Activated T-cell treated with anti-CD3 and anti-CD28 coated beads for 48 hours (primary cell): ENCODE data around the gene NGFR.

Experiments used
- DNase-seq: peaks from one replicate; pipeline ENCODE4 v3.0.0-alpha.2; 2020; ENCODE audit warnings: low read depth

Gene NGFR

DNA sequence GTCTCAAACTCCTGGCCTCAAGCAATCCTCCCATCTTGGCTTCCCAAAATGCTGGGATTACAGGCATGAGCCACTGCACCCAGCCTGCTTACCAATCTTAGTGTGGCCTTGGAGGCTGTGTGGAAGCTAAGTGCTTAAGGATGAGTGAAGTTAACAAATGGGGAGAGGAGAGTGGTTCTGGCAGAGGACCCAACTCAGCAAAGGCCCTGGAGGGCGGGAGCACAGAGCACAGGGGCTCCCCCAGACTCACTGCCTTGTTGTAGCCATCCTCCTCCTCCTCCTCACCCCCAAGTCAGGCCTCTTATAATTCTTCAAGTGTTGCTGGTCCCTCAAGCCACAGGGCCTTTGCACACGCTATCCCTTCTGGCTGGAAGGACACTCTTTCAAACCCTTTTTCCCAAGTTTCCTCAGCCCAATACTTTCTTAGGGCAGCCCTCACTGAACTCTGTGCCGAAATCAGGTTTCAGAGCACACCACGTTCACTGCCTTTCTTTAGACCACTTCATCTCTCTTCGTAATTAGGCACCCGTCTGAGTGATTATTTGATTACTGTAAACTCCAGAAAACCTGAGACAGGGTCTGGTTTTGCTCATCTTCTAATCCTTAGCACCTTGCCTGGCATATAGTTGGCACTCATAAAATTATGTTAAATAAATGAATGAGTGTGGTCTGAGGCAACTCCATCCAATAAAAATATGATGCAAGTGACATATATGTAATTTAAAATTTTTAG lies 23.4 kb downstream of the NGFR start:
- no peak for DNase-seq

DNA sequence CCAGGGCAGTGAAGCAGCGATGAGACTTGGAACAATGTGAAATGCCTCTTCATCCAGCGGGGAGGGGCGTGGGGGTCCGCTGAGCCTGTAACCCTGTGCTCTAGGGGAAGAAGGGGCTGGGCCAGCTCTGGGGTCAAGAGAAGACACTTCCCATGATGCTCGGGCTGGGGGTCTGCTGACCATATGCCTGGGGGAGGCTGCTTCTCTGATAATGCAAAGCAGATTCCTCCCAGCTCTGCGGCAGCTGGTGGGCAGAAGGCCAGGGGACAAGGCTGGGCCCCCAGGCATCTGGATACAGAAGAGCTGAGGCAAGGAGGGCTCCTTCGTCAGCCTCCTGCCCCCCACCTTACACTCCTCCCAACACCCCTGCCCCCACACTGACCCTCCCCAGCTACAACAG lies 24.7 kb downstream of the NGFR start:
- DNase-seq = no peak

DNA sequence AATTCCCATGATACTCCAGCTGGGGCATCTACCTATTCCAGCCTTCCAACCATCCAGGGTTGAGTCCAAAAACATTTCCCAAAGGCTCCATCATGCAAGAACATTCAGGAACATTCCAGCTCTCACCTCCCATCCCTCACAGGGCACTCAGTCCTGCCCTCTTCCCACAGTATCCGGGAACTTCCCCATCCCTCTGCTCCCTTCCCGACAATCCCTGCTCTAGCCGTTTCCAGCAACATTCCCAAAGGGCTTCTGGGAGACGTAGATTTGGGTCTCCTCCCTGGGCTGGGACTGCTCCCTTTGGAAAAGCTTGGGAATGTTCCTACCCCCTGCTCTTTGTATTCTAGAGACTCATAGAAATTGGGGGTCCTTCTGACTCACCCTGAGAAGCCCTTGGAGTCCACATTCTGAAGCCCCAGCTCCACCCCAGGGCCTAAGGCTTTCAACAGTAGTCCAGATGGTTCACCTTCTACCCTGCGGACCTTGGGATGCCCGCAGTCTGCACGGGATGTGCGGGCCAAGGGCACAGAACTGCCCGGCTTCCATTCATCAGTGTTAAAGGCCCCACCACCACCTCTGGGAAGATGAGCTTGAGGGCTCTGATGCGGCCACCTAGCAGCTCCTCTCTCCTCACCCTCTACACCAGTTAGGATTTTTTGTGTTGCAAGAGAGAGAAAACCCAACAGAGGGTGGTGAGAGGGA lies 25.4 kb downstream of the NGFR start:
- DNase-seq = no peak

DNA sequence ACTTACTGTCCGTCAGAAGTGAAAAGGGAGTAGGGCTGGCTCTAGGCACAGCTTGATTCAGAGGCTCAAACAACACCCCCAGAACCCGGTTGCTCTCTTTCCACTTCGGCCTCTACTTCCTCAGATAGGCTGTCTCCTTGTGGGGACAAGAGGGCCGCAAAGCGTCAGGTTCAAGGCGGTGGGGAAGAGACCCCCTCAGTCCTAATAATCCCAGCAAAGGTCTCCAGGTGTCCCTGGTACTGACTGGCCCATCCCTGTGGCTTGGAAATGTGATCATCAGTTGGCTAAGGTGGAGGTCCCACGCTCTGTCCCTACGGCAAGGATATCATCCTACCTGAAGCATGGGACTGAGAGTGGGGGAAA lies 26.0 kb downstream of the NGFR start:
- no peak for DNase-seq

DNA sequence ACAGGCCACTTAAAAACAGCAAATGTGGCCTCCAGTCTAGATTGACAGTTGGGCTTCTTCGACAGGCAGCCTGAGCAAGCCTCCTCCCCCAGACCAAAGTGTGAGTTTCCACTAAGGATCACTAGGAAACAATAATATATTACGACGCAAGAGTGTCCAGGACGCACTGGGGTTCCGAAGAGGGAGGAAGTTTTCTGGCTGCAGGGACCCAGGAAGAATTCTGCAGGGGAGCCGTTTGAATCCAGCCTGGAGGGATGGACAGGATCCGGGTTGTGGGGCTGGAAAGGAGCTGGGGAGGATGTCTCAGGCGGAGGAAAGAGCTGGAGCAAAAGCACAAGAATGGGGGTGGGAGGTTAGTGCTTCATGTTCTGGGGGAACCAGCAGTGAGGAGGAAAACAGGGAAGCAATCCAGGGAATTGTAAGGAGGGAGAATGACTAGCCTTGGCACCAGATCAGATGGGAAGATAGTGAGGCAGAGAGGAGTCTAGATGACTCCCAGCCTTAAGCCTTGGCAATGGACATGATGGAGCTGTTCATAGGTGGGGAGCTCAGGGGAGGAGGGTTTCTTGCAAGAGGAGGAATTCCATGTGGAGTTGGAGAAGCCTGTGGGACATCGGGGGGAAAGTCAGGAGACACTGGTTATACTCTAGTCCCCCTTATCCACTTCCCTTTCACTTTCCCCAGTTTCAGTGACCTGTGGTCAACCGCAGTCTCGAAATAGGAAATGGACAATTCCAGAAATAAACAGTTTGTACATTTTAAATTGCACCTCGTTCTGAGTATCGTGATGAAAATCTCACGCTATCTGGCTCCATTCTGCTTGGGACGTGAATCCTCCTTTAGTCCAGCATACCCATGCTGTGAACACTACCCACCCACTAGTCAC lies 26.6 kb downstream of the NGFR start:
- no peak for DNase-seq

DNA sequence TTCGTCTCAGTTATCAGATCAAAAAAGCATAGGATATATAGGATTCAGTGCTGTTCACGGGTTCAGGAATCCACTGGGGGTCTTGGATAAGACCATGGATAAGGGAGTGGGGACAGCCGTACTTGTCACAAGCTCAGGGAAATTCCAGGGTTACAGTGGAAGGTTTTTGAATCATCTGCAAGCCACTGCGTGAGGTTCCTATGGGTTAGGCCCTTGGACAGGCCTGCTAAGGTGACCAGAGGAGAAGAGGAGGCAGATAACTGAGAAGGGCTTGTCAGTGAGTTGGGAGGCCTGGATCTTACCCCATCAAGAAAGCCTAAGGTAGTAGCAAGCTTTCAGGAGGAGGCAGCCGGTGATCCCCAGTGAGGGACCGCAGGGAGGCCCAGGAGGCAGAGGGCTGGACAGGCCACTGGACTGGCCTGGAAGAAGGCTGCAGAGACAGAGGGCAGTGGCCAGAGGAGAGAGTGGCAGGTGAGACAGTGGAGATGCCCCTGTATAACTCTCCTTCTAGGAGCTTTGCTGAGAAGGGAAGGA lies 27.3 kb downstream of the NGFR start:
- DNase-seq = no peak

DNA sequence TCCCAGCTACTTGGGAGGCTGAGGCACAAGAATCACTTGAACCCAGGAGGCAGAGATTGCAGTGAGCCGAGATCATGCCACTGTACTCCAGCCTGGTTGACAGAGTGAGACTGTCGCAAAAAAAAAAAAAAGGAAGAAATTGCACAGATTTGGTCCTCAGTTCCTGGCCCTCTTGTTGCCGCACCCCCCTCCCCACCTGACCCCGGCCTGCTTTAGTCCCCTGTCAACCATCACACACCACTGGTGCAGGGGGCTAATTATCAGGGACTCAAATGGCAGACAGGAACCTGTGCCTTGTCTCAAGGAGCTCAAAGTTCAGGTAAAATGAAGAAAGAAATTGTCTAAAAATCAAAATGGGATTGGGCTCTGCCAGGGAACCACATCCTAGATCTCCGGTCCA lies 28.1 kb downstream of the NGFR start:
- no peak for DNase-seq

DNA sequence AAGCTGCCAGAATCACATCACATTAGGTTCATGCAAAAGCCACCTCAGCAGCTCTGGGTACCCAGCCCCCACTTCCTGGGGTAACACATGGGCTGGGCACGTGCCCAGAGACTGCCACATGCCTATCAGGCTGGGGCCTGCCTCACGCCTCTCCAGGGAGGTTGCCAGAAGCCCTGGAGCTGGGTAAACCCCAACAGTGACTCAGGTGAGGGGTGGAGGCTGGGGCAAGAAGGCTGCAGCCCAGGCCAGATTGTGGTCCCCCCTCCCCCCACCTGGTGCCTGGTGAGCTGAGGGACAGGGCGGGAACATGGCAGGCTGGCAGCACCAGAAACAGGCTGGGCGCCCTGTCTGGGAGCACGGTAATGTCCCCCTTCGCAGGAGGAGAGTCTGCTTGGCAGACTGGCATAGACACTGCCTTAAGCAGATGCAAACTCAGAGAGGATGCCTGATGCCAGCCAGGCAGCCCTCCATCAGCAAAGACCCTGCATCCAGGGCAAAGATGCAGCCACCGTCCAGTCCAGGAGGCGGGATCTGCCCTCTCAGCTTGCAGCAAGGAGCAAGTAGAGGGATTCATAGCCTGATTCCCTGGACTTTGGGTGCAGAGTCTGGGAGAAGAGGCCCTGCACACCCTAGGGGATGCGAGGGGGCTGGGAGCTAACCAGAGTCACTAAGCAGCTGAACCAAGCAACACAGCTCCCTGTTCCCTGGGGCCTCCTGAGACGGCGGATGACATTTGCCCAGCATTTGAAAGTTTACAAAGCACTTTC lies 28.8 kb downstream of the NGFR start:
- DNase-seq = no peak

DNA sequence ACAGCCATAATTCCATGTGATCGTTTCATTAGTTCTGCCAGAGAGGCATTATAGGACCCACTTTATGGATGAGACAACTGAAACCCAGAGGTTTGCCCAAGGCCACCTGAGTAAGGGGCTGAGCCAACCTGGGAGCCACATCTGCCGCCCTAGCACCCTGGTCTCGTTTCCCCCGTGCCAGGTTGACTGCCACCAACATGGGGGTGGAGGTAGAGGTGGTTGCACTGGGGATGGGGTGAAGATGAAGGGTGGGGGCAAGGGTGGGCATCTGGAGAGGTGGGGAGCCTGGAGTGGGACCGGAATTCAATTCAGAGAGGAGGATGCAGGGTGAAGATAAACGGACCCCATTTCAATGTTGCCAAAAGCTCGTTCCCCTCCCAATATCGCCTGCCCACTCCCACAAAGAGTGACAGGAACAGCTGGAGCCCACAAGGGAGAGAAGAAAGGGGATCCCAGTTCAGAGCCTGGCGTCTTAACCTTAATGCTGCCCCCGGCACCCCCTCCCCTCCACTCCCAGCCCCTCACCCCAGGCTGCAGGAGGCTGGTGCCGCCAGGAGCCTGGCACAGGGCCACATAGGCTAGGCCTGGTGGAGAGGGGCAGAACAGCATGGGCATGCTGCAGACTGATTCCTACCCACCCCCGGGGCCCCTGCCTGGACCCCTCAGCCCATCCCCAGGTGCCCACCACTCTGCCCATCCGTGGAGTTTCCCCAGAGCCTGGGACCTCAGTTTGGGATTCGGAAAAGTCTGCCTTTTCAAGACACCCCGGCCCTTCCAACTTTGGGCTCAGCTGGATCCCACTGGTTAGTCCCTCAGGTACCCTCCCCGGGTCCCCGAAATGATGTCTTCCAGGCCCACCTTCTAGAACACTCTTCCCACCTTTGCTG lies 29.6 kb downstream of the NGFR start:
- DNase-seq = no peak

DNA sequence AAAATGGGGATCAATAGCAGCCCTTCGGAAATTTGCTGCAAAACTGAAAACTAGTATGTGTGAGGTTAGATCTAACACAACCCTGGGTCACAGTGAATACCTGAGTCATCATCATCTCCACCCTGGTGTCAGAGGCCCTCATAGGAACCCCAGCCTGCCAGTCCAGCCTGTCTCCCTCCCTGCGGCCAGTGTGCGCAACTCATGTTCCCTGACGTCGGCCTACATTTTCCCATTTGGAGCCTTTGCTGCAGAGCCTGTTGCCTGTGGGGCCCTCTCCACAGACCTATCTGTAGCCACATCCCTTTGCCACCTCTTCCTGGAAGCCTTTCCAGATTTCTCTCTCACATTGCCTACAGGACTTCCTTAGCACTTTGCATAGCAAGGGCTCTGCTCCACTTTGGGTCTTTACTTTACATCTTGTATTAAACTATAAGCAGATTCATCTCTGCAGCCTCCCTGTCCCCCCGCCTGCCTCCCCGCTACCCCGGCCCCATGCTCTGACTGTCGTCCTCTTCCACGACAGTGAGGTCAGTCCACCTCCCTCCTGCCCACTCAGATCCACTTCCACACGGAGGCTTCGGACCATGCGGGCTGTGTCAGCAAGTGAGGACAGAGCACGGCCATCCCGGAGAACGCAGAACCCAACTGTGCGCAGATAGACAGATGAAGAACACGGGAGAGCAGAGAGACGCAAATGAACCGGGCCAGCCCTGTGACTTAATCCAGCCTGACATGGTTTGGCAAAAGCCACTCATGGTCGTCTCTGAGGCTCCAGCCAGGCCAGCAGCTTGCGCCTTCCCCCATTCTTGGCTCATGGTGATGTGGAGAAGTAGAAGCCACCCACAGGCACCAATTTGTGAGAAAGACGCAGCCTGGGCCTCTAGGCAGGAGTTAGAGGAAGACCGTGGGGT lies 31.0 kb downstream of the NGFR start:
- DNase-seq = no peak

DNA sequence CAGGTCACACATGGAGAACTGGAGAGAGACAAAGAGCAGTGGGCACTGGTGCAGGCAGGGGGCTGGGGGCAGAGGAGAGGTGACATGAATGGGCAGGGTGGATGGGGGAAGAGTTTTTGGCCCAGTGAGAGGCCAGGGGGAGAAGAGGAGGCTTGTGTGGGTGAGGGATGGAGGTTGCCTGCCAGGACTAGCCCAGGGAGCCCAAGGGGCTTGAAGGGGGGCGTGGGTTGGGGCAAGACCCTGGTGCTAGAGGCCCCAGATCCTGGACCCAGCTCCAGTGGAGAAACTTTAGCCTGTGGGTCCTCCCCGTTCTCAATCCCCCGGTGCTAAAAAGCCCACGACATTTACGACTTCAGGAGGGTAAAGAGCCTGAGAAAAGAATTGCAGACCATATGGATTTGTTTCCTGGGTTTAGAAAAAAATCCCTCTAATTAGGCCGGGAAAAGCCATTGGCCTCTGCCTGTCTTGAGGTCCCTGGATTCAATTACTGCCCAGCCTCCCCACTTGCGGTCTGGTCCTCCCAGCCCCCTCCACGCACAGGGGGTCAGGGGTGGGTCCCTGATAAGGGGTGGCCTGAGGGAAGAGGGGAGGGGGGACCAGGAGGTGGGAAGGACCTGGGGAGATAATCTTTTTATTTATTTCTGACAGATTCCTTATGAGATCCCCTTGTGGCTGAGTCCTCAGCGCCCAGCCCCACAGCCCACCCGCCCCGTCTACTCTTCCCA lies 33.0 kb downstream of the NGFR start:
- DNase-seq = no peak

DNA sequence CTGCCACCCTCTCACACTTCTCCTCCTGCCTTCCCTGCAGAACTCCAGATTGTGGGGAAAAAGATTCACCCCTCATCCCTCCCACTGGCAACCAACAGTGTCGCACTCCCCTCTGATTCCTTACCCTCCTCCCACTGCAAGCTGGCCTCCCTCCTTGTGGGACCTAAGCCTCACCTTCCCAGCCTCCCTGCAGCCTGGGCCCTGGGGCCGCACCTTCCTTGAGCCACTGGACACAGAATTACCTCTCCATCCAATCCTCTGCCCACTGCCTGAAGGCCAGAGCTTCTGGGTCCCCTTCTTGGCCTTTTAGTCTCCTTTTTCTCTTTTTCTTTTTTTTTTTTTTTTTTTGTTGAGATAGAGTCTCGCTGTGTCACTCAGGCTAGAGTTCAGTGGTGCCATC lies 33.9 kb downstream of the NGFR start:
- no peak for DNase-seq

DNA sequence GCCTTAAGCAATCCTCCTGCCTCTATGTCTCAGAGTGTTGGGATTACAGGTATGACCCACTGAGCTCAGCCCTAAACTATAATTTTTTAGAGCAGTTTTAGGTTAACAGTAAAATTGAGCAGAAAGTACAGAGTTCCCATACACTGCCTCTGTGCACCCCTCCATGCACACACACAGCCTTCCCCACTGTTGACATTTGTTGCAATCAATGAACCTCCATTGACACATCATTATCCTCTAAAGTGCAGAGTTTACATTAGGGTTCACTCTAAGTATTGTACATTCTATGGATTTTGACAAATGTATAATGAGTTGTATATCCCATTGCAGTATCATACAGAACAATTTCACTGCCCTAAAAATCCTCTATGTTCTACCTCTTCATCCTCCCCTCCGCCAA lies 35.0 kb downstream of the NGFR start:
- no peak for DNase-seq

DNA sequence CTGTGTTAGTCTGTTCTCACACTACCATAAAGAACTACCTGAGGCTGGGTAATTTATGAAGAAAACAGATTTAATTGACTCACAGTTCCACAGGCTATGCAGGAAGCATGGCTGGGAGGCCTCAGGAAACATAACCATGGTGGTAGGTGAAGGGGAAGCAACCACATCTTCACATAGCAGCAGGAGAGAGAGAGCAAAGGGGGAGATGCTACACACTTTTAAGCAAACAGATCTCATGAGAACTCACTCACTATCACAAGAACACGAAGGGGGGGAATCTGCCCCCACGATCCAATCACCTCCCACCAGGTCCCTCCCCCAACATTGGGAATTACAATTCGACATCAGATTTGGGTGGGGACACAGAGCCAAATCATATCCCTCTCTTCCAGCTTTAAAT lies 48.8 kb downstream of the NGFR start:
- no peak for DNase-seq

DNA sequence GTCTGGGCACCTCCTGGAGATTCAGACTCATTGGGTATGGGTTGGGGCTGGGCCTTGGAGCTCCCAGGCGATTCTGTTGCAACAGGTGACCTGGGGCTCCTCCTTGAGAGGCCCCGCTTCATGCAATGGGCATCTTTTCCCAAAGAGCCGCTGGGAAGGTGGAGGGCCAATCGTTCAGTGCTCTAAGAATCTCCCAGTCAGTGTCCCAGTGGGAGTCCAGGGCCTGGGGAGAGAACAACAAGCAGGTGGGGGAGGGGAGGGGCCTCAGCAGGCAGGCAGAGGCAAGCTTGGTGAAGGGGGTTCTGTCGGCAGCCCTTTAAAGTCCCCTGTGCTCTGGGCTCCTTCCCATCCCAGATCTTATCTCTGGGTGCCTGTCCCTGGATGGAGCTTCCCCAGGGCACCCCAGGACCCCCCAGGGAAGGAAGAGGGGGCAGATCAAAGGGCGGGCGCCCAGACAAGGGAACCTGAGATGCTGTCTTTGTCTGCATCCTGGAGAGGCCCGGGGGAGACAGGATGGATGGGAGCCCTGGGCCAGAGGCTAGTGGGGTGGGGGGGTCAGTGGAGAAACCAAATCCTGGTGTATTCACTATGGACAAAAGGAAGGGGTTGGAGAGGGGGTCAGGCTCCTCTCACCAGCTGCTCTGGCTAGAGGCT lies 50.0 kb downstream of the NGFR start:
- no peak for DNase-seq

DNA sequence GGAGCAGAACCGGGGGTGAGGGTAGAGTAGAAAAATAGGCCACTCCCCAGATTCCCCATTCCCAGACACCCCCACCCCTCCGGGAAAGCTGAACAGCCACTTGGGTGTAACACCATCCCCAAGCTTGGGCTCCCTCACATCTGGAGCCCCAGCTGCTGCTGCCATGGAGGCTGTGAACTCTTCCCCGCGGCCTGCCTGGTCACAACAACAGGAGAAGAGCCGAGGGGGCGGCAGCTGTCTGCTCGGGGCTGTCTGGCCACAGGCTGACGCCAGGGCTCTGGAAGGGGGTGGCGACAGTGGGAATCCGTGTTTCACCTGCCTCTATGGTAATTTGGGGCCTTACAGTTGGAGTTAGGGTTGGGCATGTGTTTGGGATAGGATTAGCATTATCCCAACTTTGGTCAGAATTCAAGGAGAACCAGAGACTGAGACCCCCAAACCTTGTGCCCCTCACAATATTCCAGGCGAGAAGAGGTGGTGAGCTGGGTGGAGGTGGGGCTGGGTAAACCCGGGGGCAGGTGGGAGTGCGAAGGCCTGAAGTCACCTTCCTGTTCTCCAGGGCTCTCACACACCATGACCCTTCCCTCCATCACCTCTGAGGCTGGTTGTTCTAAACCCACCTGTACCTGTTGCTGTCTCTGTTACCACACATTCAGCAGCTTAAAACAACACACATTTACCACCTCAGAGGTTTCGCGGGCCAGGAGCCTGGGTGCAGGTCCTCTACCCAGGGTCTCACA lies 50.9 kb downstream of the NGFR start:
- DNase-seq = no peak

DNA sequence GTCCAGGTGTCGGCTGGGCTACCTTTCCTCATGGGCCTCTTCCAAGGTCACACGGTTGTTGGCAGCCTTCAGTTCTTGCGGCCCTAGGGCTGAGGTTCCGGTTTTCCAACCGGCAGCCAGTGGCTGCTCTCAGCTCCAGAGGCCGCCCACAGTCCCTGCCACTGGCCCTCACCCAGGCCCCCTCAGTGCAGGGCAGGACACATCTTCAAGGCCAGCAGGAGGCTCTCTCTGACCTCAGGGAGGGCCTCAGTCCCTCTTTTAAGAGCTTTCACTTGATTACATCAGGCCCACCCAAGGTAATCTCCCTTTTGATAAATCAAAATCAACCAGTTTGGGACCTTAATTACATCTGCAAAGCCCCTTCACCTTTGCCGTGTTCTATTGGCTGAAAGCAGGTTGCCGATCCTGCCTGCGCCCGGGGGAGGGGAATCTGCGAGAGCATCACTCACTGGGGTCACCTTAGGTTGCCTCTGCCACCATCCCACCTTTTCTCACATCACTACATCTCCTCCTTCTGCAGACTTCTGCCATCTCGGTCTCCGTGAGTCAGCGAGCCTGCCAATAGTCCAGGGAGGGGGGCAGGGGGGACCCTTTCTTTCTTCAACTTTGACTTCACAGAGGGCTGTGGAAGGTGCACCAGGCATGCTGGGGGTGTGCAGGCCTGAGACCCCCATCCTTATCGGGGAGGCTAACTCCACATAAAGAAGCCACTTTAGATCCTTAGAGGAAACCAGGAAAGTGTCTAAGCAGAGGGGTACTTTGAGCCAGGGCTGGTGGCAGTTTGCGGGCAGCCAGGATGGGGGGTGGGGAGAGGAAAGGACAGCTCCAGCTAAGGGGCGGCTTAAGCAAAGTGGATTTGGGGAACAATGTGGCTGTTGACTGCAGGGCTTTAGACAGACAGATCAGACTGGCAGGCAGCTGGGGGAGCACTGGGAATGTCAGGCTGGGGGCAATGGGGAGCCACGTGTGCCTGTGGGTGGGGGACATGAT lies 51.7 kb downstream of the NGFR start:
- DNase-seq = no peak
